Measurements from ENCODE around the gene FBXW5.
A peak's percentile ranks its signal among the peaks of the same experiment; 100 is the strongest.

Gene FBXW5

DNA sequence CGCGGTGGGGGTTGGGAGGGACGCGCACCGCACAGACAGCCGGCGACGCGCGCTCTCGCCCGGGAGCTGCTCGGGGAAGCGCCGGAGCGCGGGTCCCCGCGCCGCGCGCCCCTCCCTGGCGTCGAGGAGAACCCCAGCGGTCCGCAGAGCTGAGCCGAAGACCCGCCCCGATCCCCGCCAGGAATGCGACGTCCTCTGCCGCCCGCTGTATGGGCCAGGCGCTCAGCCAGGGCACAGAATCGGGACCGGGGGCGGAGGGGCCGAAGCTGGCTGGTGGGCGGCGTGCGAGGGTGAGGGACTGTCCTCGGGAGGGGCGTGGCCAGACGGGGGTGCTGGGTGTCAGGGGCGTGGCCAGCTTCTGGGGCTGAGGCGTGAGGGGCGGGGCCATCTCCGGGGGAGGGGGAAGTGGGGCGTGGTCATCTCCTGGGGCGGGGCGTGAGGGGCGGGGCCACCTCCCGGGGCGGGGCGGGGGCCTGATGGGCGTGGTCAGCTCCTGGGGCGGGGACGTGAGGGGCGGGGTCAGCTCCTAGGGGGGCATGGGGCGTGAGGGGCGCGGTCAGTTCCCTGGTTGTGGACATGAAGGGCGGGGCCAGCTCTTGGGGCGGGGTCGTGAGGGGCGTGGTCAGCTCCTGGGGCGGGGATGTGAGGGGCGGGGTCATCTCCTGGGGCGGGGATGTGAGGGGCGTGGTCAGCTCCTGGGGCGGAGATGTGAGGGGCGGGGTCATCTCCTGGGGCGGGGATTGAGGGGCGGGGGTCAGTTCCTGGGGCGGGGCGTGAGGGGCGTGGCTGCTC, 33.7 kb upstream of the FBXW5 start:
- DNase-seq: peak; percentile 81

DNA sequence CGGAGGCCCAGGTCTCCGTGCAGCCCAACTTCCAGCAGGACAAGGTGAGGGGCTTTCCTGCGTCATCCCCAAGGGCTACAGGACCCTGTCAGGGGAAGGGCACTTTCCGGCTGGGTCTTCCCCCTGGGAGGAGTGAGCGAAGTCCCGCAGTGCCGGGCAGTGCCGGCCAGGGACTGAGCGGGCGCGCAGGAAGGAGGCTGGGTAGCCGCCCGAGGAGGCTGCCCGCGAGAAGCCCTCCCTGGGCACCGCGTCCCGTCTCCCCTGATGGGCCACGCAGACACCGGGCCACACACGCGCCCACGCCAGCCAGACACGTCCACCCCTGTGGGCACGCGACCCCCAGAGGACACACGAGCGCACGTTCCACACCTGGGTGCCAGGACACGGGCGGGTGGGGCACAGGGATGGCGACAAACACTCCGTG, 33.1 kb upstream of the FBXW5 start:
- DNase-seq: no peak

DNA sequence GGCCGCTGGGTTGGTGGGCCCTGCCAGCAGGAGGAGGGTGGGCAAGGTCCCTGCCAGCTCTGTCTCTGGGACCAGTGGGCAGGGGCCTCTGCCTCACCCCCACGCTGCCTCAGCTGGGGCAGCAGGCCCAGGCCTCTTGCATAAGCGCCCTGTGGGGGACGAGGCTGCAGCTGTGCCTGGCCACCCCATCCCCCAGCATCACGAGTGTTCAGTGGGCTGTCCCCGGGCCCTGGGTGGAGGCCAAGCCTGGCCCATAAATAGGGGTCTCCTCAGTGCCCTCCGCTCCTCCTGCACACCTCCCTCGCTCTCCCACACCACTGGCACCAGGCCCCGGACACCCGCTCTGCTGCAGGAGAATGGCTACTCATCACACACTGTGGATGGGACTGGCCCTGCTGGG, 32.7 kb upstream of the FBXW5 start, which contains the start of gene PTGDS:
Gene PTGDS, plus strand, starts transcription at position 282 of the 400 bp plus-strand sequence. Its CDS starts 75 bp downstream, at position 357.
- no peak for DNase-seq

DNA sequence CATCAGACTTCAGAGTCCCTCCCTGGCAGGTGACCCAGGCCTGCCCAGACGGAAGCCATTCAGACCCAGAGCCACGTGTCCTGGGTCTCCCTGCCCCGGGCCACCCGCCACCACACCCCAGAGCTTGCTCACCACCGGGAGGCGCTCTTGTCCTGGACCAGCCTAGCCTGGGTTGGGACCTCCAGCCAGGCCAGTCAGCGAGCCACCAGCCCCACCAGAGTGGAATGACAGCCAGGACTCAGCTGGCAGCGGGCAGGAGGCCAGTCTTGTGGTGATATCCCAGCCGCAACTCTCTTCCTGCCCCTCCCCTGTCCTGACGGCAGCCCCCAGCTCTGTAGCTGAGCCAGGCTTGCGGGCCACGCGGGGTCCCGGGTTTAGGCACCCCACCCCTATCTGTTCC, 31.1 kb upstream of the FBXW5 start:
- peak; percentile 60 for DNase-seq

DNA sequence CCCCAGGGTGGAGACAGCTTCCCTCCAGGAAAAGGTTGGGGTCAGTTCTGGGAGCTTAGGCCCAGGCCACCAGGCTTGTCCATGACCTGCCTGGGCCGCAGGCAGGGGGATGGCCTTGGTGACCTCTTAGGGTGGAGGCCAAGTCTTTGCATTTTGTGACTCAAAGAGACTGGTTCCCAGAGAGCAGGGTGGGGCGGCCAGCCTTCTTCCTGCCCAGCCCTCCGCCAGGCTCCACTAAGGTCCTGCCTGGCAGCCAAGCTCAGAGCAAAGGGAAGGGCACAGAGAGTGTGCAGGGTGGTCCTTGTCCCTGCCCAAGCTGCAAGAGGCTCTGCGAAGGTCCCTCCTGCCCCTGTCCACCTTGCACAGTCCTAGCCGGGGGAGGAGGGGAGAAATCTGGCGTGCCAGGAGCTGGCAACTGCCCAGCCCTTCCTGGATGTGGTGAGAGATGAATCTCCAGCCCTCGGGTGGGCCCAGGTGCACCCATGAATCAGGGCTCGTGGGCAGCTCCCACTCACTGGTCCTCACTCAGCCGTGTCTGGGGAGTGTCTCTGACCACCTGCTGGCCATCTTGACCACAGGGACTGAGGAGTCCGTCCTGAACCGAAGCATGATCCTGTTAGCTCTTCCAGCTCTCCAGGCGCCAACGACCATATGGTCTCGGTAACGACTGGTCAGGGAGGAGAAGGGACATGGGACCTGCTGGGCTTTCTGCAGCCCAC, 30.4 kb upstream of the FBXW5 start:
- no peak for DNase-seq

DNA sequence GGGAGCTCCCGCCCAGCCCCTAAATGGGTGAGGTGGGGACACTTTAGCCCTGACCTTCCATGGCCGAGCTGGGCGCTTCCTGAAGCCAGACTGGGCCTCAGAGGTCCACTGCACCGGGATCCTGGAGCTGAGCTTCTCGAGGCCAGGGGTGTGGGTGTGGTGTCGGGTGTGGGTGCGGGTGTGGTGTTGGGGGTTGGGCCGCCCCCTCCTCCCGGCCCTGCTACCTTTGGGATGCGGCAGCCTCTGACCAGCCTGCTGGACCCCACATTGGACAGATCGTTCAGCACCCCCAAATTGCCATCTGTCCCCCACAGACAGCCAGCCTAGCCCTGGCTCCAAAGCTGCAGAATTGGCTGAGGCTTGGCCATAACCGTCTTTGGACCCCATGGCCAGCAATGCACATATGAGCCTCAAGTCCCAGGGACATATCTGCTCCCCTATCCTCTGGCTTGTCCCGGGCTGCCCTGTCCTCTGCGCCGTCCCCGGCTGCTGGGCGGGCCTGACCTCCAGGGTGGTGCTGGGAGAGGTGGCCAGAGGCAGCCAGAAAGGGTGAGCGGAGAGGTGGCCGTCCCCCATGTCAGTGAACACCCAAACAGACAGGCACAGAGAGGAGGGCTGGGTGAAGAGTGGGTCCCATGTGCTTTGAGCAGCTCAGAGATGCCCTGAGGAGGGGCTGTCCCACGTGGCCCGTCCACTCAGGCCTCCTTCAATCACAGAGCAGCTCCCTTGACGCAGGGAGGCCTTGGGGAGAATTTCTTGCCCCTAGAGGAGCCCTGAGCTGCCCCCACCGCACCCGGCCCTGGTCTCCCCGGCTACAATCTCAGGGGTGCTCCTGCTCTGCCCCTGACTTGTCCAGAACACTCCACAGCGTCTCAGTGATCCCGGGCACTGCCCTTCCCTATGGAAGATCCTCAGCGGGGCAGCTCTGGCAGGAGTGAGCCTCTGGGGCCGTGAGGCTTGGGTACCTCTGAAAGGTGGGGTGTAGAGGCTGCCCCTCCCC, 29.4 kb upstream of the FBXW5 start:
- DNase-seq: no peak

DNA sequence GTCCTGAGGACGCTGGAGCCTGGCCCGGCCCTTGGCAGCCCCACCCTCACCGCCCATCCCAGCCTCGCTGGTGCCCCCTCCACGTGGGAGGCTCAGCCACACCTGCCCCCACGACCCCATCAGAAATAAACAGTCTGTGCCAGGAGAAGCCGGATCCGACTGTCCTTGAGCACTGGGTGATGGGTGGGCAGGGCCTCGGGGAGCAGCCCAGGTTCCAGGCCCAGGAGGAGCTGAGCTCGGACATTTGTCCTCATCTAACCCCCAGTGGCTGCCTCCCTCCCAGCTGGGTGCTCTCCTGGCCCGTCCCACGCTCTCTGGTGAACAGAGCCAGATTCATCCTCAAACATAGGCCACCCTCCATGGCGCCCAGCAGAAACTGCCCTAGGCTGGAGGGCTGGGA, 28.2 kb upstream of the FBXW5 start:
- DNase-seq: no peak

DNA sequence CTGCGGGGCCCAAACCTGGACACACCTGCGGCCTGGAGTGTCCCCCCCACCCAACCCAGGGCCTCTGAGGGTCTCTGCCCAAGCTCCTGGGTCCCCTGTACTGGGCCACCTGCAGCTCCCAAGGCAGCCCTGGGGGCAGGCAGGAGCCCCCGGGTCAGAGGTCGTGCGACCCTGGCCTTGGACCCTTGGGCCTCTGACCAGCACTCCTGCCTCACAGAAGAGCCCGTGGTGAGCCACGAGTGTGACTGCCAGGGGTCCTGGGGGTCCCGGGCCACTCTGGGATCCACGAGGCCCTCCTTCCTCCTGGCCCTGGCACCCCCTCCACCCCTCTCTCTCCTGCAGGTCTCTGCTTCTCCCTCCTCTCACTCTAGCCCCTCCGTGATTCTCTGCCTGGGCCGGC, 27.8 kb upstream of the FBXW5 start:
- DNase-seq: no peak

DNA sequence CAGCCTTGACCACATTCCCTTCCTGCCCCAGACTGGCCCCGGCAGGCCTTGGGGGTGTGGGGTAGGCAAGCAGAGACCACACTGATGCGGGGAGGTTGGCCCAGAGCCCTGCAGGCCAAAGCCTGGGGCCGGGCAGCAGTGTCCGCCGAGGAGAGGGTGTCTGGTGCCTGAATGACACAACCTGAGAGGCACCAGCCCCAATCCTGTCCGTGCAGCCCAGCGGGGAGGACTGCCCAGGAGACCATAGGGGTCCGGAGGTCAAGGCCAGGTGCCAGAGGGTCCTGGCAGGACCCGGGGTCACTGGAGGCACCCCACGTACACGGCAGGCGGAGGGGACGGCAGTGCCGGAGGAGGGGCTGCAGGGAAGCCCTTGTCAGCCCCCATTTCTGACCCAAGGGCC, 27.2 kb upstream of the FBXW5 start:
- DNase-seq: no peak

DNA sequence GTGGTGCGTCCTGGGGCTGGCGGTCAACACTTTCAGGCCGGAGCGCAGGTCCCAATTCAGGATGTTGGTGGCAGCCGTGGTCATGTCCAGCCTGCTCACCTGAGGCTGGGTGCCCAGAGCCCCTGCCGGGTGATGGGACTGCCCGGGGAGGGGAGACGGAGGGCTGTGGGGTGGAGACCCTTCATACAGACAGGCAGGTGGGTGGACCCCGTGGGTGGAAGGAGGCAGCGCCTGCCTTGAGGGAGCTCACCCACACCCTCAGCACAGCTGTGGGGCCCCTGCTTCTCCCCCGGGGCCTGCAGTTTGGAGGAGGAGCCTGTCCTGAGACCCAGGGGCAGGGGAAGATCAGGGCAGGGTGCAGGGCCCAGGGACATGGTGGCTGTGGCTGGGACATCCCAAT, 25.8 kb upstream of the FBXW5 start:
- DNase-seq: no peak

DNA sequence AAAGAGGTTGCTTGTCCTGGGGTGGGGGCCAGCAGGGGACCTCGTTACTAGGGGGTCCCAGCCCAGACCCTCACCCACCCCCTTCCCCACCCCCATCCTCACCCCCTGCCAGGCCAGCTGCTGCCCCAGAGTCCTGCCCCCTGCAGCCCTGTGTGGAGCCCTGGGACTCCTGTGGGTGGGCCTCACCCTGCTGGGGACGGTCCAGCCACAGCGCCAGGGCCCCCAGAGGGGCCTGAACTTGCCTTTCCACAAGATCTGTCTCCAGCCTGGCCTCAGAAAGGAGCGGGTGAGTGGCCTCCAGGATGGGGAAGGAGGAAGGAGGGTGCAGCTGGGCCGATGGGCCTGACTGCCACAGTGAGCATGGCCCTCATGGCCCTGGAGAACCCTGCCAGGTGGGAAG, 25.2 kb upstream of the FBXW5 start:
- DNase-seq: no peak

DNA sequence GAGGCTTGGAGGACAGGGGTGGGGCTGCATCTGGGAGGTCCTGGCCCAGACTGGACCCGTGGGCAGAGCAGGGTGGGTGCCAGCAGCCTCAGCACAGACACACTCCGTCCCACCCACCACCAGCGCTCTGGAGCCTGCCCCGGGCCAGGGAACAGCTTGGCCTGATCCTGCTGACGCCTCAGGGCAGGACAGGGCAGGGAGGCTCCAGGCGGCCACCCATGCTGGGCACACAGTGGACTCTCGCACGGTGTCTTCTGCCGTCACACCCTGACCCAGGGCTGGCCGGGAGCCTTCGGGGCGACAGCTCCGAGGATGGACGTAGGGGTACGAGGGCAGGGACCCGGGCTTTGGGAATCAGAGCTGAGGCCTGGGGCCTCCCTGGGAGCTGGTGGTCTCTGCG, 24.6 kb upstream of the FBXW5 start:
- DNase-seq: no peak

DNA sequence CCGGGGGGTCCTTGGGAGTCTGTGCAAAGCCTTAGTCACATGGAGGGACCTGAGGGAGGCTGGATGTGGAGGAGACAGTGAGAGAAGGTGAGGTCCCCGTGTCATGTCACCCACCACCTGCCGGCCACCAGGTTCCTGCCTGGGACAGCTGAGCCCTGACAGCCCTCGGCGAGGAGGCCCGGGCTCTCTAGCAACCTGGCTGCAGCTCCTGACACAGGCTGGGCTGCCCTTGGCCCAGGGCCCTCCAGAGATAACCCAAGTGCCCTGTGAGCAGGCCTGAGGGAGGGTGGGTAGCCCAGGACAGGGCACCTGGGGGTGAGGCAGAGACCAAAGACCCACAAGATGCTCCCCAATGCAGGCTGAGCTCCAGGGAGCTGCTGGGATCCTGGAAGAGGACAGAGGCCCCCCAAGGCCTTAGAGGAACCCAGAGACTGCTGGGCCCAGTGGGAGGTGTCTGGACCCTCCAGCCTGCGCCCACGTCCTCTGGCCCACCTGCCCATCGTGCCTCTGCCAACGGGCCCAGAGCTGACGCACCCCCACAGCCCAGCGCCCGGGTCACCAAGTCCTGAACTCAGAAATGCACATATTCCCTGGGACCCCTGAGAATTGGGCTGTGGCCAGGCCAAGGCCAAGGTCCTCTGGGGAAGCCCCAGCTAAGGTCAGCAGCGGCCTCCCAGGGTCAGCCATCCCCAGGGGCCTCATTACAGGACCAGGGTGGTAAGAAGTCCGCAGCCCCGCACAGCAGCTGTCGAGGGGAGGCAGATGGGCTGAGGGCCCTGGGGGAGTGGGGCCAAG, 24.0 kb upstream of the FBXW5 start:
- DNase-seq: no peak

DNA sequence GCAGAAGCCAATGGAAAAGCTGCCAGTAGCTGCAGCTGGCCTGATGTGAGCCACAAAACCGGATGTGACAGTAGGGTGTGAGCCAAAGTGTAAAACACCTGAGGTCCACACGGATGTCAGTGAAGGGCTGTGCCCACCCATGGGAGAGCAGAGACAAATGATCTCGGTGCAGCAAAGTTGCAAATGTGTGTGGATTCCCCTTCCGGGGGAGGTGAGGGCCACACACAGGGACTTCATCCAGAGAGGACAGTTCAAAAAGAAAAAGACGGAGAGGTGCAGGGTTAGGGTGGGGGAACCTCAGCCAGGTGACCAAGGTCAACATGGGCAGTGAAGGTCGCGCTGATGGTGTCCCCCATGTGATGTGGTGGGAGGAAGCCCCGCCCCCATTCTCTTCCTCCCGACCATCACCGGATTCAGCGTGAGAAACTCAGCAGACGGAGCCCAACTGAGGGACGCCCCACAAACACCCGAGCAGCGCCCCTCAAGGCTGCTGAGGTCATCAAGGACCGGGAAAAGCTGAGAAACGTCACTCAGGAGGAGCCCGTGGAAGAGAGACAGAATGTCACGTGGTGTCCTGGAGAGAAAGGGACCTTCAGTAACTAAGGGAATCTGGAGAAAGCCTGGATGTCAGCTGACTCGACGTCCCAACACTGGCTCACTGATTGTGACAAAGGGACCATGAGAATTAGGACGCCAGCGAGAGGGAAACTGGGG, 21.4 kb upstream of the FBXW5 start:
- DNase-seq: peak; percentile 28

DNA sequence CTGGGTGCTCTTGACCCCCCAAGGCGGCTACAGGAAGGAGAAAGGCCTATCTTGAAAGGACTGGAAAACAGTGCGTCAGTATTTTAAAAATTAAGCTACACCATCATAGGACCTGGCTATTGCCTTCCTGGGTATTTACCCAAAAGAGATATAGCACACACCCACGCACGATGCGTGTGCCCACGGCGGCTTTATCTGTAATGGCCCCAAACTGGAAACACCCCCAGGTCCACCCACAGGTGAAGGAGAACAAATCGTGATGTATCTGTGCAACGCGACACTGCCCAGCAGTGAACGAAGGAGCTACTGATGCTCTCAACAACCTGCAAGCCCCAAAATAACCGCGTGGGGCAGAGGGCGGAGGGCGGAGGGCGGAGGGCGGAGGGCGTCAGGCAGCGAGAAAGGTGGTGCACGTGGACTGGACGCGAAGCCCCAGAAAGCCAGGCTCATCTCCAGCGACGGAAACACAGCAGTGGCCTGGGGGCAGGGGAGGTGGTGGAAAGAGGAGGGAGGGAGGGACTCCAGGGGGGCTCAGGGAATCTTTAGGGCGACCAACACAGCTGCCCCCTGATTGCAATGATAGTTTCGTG, 20.4 kb upstream of the FBXW5 start:
- no peak for DNase-seq

DNA sequence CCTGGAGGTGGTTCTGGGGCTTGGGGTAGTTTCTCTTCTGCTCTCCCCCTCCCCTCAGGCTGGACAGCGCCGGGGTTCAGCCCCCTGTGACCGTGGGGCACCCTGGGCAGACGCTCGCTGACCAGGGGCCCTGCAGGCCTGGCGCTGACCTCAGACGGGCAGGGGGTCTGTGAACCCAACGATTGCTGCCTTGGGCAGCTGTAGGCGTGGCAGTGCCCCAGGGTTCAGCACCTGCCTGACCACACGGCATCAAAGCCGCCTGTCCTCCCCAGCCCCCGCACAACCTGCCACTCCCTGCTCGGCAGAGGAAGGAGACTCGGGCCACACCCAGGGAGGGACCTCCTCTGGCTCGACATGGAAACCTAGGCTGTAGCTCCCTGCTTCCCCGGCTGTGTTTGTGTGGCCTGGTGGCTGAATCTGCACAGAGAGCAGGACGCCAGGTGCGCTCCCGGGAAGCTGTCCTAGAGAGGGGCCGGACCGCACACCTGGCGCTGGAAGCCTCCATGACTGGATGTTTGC, 19.7 kb upstream of the FBXW5 start:
- DNase-seq: no peak

DNA sequence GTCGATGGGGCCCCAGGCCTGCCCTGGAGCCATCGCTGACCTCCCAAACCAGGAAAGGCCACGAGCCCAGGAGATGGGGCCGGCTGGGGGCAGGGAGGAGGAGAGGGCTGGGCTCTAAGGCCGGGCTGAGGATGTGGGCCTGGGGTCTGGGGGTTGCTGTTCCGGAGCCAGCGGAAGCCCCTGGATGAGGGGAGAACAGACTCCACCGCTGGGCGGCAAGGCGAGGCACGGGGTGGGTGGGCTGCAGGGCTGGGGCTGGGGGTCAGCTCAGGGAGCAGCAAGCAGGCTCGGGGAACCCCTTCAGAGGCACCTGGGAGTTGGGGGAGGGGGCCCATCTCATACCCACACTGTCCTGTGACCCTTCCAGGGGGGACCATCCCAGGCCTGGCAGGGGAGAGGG, 19.2 kb upstream of the FBXW5 start:
- DNase-seq: no peak

DNA sequence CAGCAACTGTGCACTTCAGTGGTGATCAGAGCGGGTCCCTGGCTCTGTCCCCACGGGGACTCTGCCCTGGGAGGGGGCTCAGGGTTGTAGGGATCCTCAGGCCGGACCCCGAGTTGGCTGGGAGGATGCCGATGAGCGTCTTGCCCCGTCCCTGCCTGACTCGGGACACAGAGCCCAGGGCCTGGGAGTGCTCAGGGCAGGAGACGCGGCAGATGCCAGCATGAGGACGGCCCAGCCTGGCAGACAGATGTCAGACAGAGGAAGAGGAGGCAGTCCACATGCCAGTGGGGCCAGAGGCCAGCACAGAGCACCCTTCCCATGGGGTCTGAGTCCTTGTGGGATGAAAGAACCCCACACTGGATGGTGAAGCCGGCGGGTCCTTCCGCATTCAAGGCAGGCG, 18.8 kb upstream of the FBXW5 start:
- no peak for DNase-seq

DNA sequence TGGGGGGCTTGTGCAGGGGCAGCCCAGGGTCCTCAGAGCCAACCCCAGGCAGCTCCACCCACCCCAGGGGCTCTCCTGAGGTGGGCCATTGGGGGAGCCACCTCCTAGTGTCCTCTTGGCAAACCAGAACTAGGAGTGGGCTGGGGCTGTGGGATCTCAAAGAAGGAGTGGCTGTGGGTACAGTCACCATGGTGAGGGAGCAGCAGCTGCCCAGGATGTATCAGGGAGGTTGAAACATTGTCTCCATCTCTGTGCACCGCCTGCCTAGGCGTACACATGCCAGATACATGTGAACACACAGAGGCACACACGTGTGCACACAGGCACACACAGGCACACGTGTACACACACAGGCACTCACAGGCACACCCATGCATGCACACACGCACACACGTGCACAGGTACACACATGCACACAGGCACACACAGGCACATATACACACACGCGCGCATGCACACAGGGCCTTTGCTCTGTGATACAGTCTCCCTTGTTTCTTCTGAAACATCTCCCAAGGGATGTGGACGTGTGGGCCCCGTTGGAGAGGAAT, 18.2 kb upstream of the FBXW5 start:
- no peak for DNase-seq

DNA sequence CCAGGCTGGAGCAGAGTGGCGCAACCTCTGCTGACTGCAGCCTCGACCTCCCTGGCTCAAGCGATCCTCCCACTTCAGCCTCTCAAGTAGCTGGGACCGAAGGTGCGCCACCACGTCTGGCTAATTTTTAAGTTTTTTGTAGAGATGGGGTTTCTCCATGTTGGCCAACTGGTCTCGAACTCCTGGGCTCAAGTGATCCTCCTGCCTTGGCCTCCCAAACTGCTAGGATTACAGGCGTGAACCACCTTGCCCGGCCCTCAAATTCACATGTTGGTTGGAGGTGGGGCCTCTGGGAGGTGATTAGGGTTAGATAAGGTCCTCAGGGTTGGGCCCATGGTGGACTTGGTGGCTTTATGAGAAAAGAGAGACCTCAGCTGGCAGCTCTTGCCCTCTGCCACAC, 17.6 kb upstream of the FBXW5 start:
- no peak for DNase-seq
